HFF-Myc (cell line): ENCODE measurements around the gene POU2F1.

Experiments used
- DNase-seq: peaks from one replicate; pipeline ENCODE4 v3.0.0-alpha.2; 2011; ENCODE audit warnings: low read depth; ENCODE audit errors: extremely low read depth
- H3K4me3 ChIP-seq: replicated peaks from 2 replicates; pipeline ENCODE4 v1.5.1; 2011; ENCODE audit warnings: low read depth, mild to moderate bottlenecking, control low read depth, low read length
- TF ChIP-seq, protein P1 (sequence below): IDR thresholded peaks from 2 replicates; pipeline ENCODE4 v1.5.1; 2012; ENCODE audit warnings: mild to moderate bottlenecking, low read depth, low read length, control low read depth; ENCODE audit errors: missing control alignments

Gene POU2F1

DNA sequence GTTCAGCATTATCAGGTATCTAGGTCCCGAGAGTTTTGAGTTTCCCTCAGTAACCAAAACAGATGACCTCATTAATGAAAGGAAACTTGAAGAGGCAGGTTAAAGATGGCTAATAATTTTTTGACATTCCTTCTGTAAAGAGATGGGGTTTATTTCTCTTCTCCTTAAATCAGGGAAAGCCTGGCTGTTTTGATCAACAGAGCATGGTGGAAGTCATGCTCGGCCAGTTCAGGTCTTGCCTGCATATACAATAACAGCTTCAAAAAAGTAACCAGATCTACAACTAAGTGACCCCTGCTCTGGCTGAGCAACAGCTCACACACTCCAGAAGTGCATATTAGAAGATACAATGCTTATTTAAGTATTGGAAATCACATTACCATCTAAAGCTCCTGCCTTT, 36.6 kb upstream of the POU2F1 start:
- no peak for DNase-seq
- TF ChIP-seq, protein P1, sequence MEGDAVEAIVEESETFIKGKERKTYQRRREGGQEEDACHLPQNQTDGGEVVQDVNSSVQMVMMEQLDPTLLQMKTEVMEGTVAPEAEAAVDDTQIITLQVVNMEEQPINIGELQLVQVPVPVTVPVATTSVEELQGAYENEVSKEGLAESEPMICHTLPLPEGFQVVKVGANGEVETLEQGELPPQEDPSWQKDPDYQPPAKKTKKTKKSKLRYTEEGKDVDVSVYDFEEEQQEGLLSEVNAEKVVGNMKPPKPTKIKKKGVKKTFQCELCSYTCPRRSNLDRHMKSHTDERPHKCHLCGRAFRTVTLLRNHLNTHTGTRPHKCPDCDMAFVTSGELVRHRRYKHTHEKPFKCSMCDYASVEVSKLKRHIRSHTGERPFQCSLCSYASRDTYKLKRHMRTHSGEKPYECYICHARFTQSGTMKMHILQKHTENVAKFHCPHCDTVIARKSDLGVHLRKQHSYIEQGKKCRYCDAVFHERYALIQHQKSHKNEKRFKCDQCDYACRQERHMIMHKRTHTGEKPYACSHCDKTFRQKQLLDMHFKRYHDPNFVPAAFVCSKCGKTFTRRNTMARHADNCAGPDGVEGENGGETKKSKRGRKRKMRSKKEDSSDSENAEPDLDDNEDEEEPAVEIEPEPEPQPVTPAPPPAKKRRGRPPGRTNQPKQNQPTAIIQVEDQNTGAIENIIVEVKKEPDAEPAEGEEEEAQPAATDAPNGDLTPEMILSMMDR, result no peak

DNA sequence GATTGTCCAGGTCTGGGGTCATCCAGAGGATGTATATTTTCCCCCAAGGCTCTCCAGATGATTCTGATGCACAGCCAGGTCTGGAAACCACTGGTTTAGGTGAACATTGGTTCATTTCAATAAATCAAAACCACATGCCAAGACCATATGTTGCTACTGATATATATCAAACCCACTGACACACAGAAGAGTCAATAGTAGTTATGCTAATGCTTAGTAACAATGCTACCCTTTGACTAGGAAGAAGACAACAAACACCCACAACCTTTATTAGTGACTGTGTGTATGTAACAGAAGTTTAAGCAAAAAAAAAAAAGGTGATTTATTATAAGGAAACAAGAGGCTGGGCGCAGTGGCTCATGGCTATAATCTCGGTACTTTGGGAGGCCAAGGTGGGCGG, 35.6 kb upstream of the POU2F1 start:
- DNase-seq, result no peak
- H3K4me3 ChIP-seq, result no peak overlapping the region
- TF ChIP-seq, protein P1, result no peak

More for the DNA sequence above, 36.6 kb upstream of the POU2F1 start:
- no peak overlapping the region for H3K4me3 ChIP-seq

DNA sequence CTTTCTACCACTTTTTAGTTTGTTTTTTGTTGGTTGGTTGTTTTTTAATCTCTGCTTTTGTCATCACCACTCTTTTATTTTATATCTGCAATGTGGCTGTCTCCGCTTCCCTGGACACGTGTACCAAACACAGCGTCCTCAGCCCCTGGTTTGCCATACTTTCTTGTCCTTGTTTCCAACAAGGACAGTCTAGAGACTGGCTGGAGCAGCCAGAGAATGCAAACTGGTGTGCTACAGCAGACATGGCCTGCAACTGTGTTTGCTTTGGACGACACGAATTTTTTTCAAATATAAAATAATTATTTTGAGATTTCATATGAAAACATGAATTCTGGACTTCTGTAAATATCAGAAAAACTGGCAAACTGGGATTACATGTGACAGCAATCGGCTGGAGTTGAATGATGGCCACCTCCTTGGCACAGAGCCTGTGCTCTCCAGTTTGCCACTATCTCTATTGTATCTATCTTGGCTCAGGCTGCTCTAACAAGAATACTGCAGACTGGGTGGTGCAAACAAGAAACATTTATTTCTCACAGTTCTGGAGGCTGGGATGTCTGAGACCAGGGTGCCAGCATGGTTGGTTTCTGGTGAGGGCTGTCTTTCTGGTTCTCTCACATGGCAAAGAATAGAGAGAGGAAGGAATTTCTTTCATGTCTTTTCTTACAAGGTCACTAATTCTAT, 34.6 kb upstream of the POU2F1 start:
- DNase-seq, result no peak

DNA sequence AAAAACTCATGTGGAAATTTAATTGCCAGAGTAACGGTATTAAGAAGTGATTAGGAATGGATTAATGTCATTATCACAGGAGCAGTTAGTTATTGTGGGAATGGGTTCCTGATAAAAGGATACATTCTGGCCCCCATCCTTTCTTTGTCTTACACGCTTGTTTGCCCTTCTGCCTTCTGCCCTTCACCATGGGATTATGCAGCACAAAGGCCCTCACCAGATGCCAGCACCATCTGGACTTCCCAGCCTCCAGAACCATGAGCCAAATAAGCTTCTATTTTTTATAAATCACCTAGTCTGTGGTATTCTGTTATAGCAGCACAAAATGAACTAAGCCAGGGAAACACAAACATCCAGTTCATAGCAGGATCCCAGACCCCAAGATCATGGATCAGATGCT, 33.9 kb upstream of the POU2F1 start:
- TF ChIP-seq, protein P1, result no peak
- H3K4me3 ChIP-seq, result no peak overlapping the region
- no peak for DNase-seq

More for the DNA sequence above, 34.6 kb upstream of the POU2F1 start:
- no peak overlapping the region for H3K4me3 ChIP-seq
- TF ChIP-seq, protein P1, result no peak

DNA sequence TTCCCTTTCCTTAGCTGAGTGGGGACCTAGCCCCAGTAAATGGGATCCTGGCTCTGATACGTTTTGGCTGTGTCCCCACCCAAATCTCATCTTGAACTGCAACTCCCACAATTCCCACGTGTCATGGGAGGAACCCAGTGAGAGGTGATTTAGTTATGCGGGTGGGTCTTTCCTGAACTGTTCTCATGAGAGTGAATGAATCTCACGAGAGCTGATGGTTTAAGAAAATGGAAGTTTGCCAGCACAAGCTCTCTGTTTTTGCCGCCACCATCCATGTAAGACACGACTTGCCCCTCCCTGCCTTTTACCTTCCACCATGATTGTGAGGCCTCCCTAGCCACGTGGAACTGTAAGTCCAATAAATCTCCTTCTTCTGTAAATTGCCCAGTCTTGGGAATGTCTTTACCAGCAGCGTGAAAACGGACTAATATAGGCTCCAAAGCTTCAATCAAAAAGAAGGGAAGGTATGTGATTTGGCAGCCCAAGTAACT, 29.9 kb upstream of the POU2F1 start:
- DNase-seq, result no peak
- no peak overlapping the region for H3K4me3 ChIP-seq
- TF ChIP-seq, protein P1, result no peak

DNA sequence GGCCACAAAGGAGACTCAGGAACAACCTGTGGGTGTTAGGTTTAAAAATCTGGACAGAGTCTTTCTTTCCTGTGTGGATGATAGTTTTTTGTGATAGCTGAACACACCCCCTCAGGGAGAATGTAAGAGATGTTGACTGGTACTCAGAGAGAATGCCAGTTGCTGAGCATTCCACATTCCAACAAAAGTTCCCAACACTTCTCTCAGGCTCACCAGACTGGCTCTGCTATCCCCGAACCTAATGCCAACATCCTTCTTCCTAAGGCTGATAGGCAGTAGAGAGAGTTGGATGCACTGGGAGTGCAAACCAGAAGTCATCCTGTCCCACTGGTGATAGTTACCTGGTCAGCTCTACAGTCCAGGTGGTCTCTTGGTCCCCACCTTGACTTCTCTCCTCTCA, 28.7 kb upstream of the POU2F1 start:
- TF ChIP-seq, protein P1, result no peak
- H3K4me3 ChIP-seq, result no peak overlapping the region
- no peak for DNase-seq
